ENCODE measurements around the gene ANKHD1. TPM values are rescaled to one million over a fixed set of nuclear protein-coding genes. Genes with fewer than 3 reads are reported as not detected.

Gene ANKHD1
- total RNA-seq, 1 donor from 2014 or later = 82.3 TPM

GRCh38 chr5:140557965-140558364 lies 156.3 kb downstream of the ANKHD1 start:
- Mint-ChIP-seq H3K27ac (ENCODE audit: unreplicated experiment) (peak overlapping the region; percentile 90), H3K4me3 (ENCODE audit: unreplicated experiment) (peak overlapping the region; percentile 89), H3K36me3 (ENCODE audit: unreplicated experiment) (peaks cover 12% of the 10 kb centered on the region), H3K9me3 (ENCODE audit: unreplicated experiment) (no peaks in the 10 kb centered on the region), H3K27me3 (ENCODE audit: unreplicated experiment) (no peaks in the 10 kb centered on the region), H3K4me1 (ENCODE audit: unreplicated experiment) (peaks cover 46% of the 10 kb centered on the region)
- no peak for DNase-seq (ENCODE audit: extremely low spot score, unreplicated experiment)
- TF ChIP-seq CTCF (IDR thresholded peaks at IDR 0.05) = no peak

GRCh38 chr5:140558542-140558941 lies 156.9 kb downstream of the ANKHD1 start:
- TF ChIP-seq CTCF (IDR thresholded peaks at IDR 0.05) = no peak
- H3K36me3 Mint-ChIP-seq (ENCODE audit: unreplicated experiment) = peaks cover 9% of the 10 kb centered on the region
- no peak for DNase-seq (ENCODE audit: extremely low spot score, unreplicated experiment)
- no peaks in the 10 kb centered on the region for H3K9me3 Mint-ChIP-seq (ENCODE audit: unreplicated experiment)
- peaks cover 49% of the 10 kb centered on the region for H3K4me1 Mint-ChIP-seq (ENCODE audit: unreplicated experiment)
- H3K27ac Mint-ChIP-seq (ENCODE audit: unreplicated experiment) = peak overlapping the region; percentile 90
- H3K4me3 Mint-ChIP-seq (ENCODE audit: unreplicated experiment) = no peak overlapping the region
- H3K27me3 Mint-ChIP-seq (ENCODE audit: unreplicated experiment) = no peaks in the 10 kb centered on the region

- no peaks in the 10 kb centered on the region for H3K27me3 Mint-ChIP-seq (ENCODE audit: unreplicated experiment)
- no peak overlapping the region for H3K4me3 Mint-ChIP-seq (ENCODE audit: unreplicated experiment)
- H3K9me3 Mint-ChIP-seq (ENCODE audit: unreplicated experiment) = no peaks in the 10 kb centered on the region
- no peak for DNase-seq (ENCODE audit: extremely low spot score, unreplicated experiment)
- no peak overlapping the region for H3K27ac Mint-ChIP-seq (ENCODE audit: unreplicated experiment)
- peaks cover 7% of the 10 kb centered on the region for H3K36me3 Mint-ChIP-seq (ENCODE audit: unreplicated experiment)
- H3K4me1 Mint-ChIP-seq (ENCODE audit: unreplicated experiment) = peaks cover 48% of the 10 kb centered on the region
- TF ChIP-seq CTCF (IDR thresholded peaks at IDR 0.05) = no peak
Observed at GRCh38 chr5:140560227-140560626, 158.6 kb downstream of the ANKHD1 start.

GRCh38 chr5:140561753-140562523 lies 160.3 kb downstream of the ANKHD1 start:
- Mint-ChIP-seq H3K4me1 (ENCODE audit: unreplicated experiment) (peaks cover 44% of the 10 kb centered on the region), H3K27ac (ENCODE audit: unreplicated experiment) (no peak overlapping the region), H3K27me3 (ENCODE audit: unreplicated experiment) (no peaks in the 10 kb centered on the region), H3K9me3 (ENCODE audit: unreplicated experiment) (no peaks in the 10 kb centered on the region), H3K36me3 (ENCODE audit: unreplicated experiment) (peaks cover 9% of the 10 kb centered on the region), H3K4me3 (ENCODE audit: unreplicated experiment) (no peak overlapping the region)
- no peak for TF ChIP-seq CTCF (IDR thresholded peaks at IDR 0.05)
- DNase-seq (ENCODE audit: extremely low spot score, unreplicated experiment) = no peak

- Mint-ChIP-seq H3K27ac (ENCODE audit: unreplicated experiment) (peak overlapping the region; percentile 93), H3K27me3 (ENCODE audit: unreplicated experiment) (no peaks in the 10 kb centered on the region), H3K4me3 (ENCODE audit: unreplicated experiment) (peak overlapping the region; percentile 95), H3K4me1 (ENCODE audit: unreplicated experiment) (peaks cover 36% of the 10 kb centered on the region), H3K9me3 (ENCODE audit: unreplicated experiment) (no peaks in the 10 kb centered on the region), H3K36me3 (ENCODE audit: unreplicated experiment) (peaks cover 19% of the 10 kb centered on the region)
- TF ChIP-seq CTCF (IDR thresholded peaks at IDR 0.05) = no peak
- DNase-seq (ENCODE audit: extremely low spot score, unreplicated experiment) = no peak
Observed at GRCh38 chr5:140563596-140563995, 162.0 kb downstream of the ANKHD1 start.

Data from osteocyte (in vitro differentiated cells).